Colonic mucosa (tissue), 4 donors: ENCODE measurements around the gene KCNIP1. TPM values are rescaled to one million over a fixed set of nuclear protein-coding genes. Genes with fewer than 3 reads are reported as not detected.

ENCODE experiments used
- DNase-seq: peaks from one replicate; pipeline ENCODE4 v3.0.0-alpha.2; 2020
- H3K27ac ChIP-seq: fragments of 200-600 bp; one replicate; pipeline ENCODE4 v1.8.0; 2021
- H3K27me3 ChIP-seq: fragments of 200-600 bp; one replicate; pipeline ENCODE4 v1.8.0; 2021
- H3K36me3 ChIP-seq: fragments of 200-600 bp; one replicate; pipeline ENCODE4 v1.8.0; 2021
- H3K4me1 ChIP-seq: fragments of 200-600 bp; one replicate; pipeline ENCODE4 v1.8.0; 2021; ENCODE audit warnings: mild to moderate bottlenecking
- H3K4me3 ChIP-seq: fragments of 200-600 bp; one replicate; pipeline ENCODE4 v1.8.0; 2021
- H3K9ac ChIP-seq, 2 donors: one replicate each; pipeline ENCODE4 v1.7.0; 2013; ENCODE audit warnings: control low read depth in 2 of 2, low read depth in 2 of 2, low read length in 2 of 2
- H3K9me3 ChIP-seq: fragments of 200-600 bp; one replicate; pipeline ENCODE4 v1.8.0; 2021
- intact Hi-C: fragments of 100-400 bp; cut with DNase I; formaldehyde crosslinking; loops from one replicate; pipeline ENCODE4 v1.14.1; 2022
- total RNA-seq, 2 donors: library from RNA; stranded (reverse); fragmentation: NEBNext Ultra II Directional in 1 of 2; extraction: Animal tissue kit (Norgen Biotek cat#: 25700) in 1 of 2; gene quantifications; one replicate each; pipeline ENCODE4 v1.2.1, GENCODE V29; 2021
- TF ChIP-seq, protein P1 (sequence below): fragments of 200-600 bp; IDR thresholded peaks from one replicate; pipeline ENCODE4 v1.8.0; 2022; ENCODE audit warnings: antibody characterized with exemption, mild to moderate bottlenecking
- donor health status: healthy.
- donor health status: DM: no; HTN: no; CAD: no.
- donor health status: DM: no; HTN: no; CAD: no.

Gene KCNIP1
- total RNA-seq, 2 donors from 2014 or later: 0.24 to 0.25 TPM

DNA sequence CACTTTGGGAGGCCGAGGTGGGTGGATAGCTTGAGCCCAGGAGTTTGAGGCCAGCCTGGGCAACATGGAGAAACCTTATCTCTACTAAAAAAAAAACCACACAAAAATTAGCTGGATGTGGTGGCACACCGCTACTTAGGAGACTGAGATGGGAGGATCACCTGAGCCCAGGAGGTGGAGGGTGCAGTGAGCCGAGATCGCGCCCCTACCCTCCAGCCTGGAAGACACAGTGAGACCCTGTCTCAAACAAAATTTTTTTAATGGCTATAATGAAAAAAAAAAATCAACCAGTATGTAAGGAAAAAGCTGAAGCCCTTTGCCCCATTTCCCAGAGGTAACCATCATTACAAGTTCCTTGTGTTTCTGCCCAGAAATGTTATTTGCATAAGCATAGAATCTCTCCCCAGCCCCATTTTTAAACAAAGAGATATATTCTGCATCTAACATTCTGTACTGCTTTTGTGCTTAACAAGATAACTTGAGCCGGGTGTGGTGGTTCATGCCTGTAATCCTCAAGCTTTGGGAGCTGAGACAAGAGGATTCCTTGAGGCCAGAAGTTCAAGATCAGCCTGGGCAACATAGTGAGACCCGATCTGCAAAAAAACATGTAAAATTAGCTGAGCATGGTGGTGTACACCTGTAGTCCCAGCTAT lies 35.1 kb upstream of the KCNIP1 start:
- H3K27me3 ChIP-seq: no peaks in the 10 kb centered on the region
- no peaks in the 10 kb centered on the region for H3K36me3 ChIP-seq
- intact Hi-C loops: no loop called here
- H3K27ac ChIP-seq: no peak overlapping the region
- no peaks in the 10 kb centered on the region for H3K9me3 ChIP-seq
- TF ChIP-seq, protein P1, sequence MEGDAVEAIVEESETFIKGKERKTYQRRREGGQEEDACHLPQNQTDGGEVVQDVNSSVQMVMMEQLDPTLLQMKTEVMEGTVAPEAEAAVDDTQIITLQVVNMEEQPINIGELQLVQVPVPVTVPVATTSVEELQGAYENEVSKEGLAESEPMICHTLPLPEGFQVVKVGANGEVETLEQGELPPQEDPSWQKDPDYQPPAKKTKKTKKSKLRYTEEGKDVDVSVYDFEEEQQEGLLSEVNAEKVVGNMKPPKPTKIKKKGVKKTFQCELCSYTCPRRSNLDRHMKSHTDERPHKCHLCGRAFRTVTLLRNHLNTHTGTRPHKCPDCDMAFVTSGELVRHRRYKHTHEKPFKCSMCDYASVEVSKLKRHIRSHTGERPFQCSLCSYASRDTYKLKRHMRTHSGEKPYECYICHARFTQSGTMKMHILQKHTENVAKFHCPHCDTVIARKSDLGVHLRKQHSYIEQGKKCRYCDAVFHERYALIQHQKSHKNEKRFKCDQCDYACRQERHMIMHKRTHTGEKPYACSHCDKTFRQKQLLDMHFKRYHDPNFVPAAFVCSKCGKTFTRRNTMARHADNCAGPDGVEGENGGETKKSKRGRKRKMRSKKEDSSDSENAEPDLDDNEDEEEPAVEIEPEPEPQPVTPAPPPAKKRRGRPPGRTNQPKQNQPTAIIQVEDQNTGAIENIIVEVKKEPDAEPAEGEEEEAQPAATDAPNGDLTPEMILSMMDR: no peak
- no peak for DNase-seq
- no peaks in the 10 kb centered on the region for H3K4me1 ChIP-seq
- H3K4me3 ChIP-seq: no peak overlapping the region
- H3K9ac ChIP-seq: no peak overlapping the region

DNA sequence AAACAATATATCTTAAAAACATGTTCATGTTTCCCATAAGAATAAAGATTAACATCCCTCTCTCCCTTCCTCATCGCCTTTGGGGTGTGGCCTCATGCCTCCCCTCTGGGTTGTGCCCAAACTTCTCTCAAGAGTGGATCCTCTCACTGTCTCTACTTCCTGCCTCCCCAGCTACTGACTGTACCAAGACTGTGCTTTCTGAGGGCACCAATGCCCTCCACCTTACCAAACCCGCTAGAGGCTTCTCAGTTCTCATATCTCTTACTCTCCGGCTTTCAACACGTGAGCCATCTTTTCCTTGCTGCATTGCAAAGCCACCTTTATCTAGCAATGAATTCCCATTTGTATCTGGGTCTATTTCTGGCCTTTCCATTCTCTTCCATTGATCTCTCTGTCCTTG lies 34.4 kb upstream of the KCNIP1 start:
- H3K4me3 ChIP-seq: no peak overlapping the region
- no peaks in the 10 kb centered on the region for H3K36me3 ChIP-seq
- H3K27me3 ChIP-seq: no peaks in the 10 kb centered on the region
- H3K4me1 ChIP-seq: no peaks in the 10 kb centered on the region
- no peak for DNase-seq
- H3K9me3 ChIP-seq: no peaks in the 10 kb centered on the region
- TF ChIP-seq, protein P1: no peak
- H3K27ac ChIP-seq: no peak overlapping the region
- H3K9ac ChIP-seq: no peak overlapping the region
- intact Hi-C loops: no loop called here

DNA sequence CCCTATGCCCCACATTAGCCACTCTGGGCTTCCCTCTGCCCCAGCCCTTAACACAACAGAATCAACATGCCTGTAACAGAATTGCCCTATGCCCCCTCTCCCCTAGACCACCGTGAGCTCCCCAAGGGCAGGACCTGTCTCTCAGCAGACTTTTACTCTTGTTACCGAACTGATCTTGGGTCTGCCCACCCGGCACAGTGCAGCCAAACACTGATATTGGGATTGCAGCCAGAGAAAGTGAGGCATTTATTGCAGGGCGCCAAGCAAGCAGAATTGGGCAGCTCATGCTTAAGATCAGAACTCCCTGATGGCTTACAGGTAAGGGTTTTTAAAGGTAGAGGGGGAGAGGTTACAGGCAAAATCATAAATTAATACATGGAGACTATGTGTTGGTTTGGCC lies 33.5 kb upstream of the KCNIP1 start:
- DNase-seq: no peak

DNA sequence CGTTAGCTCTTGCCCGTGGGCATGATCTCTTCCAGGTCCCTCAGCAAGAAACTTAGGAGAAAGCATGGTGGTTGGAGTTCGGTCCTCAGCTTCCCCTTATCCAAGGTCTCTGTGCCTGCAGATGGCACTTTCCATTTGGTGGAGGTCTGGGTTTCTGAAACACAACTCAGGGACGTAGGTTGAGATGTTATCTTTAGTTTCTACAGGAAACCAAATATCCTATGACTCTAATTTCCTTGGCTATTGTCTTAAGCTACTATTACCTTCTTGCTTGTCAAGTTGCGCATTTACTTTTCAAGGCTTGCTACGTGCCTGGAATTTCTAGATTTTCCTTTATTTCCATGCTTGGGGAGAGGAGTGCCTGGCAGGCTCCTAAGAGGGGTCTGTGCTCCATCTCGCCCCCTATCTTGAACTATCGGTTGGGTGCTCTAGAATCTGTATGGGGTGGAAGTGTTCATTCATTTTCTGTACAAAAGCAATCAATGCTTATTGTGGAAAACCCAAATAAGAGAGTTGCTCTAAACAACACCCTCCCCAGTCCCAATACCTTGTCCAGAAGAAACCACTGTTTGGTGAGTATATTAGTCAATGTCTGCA lies 32.9 kb upstream of the KCNIP1 start:
- no peak overlapping the region for H3K27ac ChIP-seq
- H3K4me3 ChIP-seq: no peak overlapping the region
- no peaks in the 10 kb centered on the region for H3K36me3 ChIP-seq
- no peak overlapping the region for H3K9ac ChIP-seq
- no peaks in the 10 kb centered on the region for H3K4me1 ChIP-seq
- DNase-seq: no peak
- intact Hi-C loops: no loop called here
- no peaks in the 10 kb centered on the region for H3K9me3 ChIP-seq
- H3K27me3 ChIP-seq: no peaks in the 10 kb centered on the region
- TF ChIP-seq, protein P1: no peak

More for the DNA sequence above, 33.5 kb upstream of the KCNIP1 start:
- Histone ChIP-seq H3K9ac (no peak overlapping the region), H3K36me3 (no peaks in the 10 kb centered on the region), H3K4me3 (no peak overlapping the region), H3K27ac (no peak overlapping the region), H3K4me1 (no peaks in the 10 kb centered on the region), H3K27me3 (no peaks in the 10 kb centered on the region), H3K9me3 (no peaks in the 10 kb centered on the region)
- intact Hi-C loops: no loop called here
- TF ChIP-seq, protein P1: no peak

DNA sequence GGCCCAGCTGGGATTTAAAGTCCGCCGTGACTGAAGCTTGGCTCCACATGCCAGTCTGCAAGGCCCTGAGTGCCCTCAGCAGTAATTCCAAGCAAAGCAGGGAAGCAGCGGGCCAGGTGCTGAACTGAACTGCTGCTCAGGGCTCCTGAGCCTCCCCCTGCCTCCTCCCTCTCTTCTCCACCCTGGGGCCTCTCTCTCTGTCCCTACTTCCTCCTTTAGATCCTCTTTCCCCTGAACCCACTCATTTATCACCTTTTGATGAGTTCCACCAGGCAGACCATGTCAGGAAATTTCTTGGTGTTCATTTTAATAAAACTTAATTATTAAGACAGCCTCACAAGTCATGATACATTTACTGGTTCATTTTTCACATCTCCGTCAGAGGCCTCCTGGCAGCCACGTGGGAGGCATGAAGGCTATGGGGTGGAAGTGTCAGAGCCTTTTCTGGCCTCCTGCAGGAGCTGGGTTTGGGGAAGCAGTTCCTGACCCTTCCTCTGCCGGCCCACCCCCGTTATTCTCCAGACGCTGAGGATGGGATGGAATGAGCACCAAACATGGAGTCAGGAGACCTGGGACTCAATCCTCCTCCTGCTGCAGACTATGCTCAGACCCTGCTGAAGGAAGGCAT lies 32.2 kb upstream of the KCNIP1 start:
- intact Hi-C loops: no loop called here
- no peak for DNase-seq
- TF ChIP-seq, protein P1: no peak

More for the DNA sequence above, 32.2 kb upstream of the KCNIP1 start:
- Histone ChIP-seq H3K36me3 (no peaks in the 10 kb centered on the region), H3K9ac (no peak overlapping the region), H3K27me3 (no peaks in the 10 kb centered on the region), H3K9me3 (no peaks in the 10 kb centered on the region), H3K27ac (no peak overlapping the region), H3K4me1 (no peaks in the 10 kb centered on the region), H3K4me3 (no peak overlapping the region)
